GM13976 (cell line): ENCODE results near the gene FGF21.
"Not testable (repeated sequence)": the region's sequence is repeated elsewhere in the genome, so short reads cannot be mapped to it uniquely, and the experiment has no call there.

ENCODE experiments used
- DNase-seq: peaks from one replicate; pipeline ENCODE4 v3.0.0; 2012; ENCODE audit warnings: low spot score
- in situ Hi-C: fragments of 300-500 bp; cut with MboI; formaldehyde crosslinking; loops from one replicate; pipeline ENCODE4 v1.12.0; 2022; ENCODE audit warnings: low sequenced_read_pairs, mixed read lengths, inconsistent platforms; ENCODE audit not compliant: unreplicated experiment
- TF ChIP-seq, protein P1 (sequence below): IDR thresholded peaks from 2 replicates; pipeline ENCODE4 v1.5.1; 2012; ENCODE audit warnings: borderline replicate concordance, mild to moderate bottlenecking; ENCODE audit not compliant: insufficient read depth; ENCODE audit errors: extremely low read depth, missing control alignments, control extremely low read depth

FGF21 gene

DNA sequence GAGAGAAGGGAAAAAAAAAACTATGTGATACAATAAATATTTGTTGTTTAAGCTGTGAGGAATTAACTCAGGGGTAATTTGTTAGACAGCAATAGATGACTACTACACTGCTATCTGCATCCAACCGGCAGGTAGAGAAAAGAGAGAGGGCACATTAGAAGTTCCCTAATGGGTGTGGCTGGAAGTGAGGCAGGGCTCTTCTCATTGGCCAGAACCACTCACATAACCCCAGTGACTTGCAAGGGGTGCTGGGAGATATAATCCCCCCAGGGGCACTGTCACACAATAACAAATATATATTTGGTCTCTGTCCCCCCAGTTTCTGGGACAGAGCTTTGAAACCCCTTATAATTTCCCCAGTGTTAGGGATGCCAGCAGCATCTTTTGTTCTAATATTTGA, 24.3 kb downstream of the FGF21 start:
- in situ Hi-C loops = no loop called here
- DNase-seq = no peak
- TF ChIP-seq, protein P1, sequence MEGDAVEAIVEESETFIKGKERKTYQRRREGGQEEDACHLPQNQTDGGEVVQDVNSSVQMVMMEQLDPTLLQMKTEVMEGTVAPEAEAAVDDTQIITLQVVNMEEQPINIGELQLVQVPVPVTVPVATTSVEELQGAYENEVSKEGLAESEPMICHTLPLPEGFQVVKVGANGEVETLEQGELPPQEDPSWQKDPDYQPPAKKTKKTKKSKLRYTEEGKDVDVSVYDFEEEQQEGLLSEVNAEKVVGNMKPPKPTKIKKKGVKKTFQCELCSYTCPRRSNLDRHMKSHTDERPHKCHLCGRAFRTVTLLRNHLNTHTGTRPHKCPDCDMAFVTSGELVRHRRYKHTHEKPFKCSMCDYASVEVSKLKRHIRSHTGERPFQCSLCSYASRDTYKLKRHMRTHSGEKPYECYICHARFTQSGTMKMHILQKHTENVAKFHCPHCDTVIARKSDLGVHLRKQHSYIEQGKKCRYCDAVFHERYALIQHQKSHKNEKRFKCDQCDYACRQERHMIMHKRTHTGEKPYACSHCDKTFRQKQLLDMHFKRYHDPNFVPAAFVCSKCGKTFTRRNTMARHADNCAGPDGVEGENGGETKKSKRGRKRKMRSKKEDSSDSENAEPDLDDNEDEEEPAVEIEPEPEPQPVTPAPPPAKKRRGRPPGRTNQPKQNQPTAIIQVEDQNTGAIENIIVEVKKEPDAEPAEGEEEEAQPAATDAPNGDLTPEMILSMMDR = no peak

DNA sequence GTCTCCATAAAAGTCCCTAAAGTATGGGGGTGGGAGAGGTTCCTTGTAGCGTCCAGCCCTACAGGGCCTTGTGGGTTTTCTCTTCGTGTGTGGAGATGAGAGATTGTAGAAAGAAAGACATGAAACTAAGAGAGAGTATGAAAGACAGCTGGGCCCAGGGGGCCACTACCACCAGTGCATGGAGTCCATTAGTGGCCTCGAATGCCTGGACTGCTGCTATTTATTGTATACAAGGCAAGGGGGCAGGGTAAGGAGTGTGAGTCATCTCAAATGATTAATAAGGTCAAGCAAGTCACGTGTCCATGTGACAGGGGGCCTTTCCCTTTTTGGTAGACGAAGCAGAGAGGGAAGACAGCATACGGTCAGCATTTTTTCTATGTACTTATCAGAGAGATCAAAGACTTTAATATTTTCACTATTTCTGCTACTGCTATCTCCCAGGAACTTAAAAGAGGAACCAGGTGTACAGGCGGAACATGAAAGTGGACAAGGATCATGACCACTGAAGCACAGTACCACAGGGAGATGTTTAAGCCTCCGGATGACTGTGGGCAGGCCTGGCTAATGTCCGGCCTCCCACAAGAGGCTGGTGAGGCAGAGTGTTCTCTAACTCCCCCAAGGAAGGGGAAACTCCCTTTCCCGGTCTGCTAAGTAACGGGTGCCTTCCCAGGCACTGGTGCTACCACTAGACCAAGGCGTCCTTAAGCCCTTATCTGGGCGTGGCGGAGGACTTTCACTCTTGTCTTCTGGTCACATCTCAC, 25.5 kb downstream of the FGF21 start:
- in situ Hi-C loops = no loop called here
- TF ChIP-seq, protein P1 = no peak
- DNase-seq = no peak

DNA sequence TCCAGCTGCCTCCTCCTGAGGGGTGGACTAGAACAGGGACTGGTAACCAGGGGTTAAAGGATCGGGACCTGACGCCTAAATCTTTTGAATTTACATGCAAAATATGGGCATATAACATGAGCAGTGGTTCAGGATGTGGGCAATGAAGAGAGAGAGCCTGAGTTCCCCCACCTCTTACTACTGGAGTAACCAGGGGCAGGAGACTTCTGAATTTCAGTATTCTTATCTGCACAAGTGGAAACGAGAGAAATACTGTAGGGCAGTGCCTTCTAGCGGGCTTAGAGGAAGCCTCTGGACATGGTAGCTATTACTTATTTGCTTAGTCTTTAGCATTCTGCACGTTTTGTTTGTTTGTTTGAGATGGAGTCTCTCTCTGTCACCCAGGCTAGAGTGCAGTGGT, 29.2 kb downstream of the FGF21 start:
- TF ChIP-seq, protein P1 = no peak
- in situ Hi-C loops = no loop called here

DNA sequence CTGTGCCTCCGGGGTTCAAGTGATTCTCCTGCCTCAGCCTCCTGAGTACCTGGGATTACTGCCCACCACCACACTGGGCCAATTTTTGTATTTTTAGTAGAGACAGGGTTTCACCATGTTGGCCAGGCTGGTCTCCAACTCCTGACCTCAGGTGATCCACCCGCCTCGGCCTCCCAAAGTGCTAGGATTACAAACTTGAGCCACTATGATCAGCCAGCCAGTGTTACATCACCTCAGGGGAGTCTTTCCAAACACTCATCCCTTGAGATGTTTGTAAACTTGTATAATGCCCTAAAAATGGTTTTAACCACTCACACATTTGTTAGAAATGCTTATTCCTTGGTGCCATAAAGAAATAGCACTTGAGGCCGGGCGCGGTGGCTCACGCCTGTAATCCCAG, 31.1 kb downstream of the FGF21 start:
- DNase-seq, in situ Hi-C loops: not testable (repeated sequence)

More for the DNA sequence above, 29.2 kb downstream of the FGF21 start:
- DNase-seq = no peak

DNA sequence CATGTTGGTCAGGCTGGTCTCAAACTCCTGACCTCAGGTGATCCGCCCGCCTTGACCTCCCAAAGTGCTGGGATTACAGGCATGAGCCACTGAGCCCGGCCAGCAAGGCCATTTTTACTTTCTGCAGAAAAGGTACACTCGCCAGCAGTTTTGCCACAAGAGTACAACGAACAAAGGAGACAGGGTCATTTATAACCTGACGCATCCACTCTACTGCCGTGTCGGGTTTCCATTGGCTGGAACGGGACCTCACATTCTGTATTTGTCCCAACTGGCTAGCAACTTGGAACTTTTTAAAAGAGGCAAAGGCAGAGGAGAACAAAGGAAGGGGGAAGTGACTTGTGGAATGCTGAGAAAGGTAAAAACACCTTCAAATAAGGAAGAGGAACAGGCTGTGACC, 32.0 kb downstream of the FGF21 start:
- in situ Hi-C loops, DNase-seq: not testable (repeated sequence)

DNA sequence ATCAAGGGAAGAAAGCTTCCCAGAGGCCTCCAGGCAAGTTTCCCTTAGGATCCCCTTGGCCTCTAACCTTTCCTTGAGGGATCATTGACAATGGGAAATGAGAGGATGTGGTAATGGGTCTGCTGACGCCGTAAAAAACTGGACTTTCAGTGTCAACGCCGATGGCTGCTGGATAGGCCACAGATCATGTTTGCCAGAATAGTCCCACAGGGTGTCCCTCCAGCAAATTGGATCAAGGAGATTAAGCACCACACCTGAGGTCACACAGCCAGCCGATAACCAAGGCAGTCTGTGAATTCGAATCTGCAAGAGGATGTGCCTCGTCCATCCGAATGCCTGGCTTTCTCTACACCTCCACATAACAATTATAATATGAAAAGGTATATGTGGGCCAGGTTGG, 37.9 kb downstream of the FGF21 start:
- in situ Hi-C loops = loop anchor here (5.0 kb wide), 2 partner anchors 49 to 179 kb away; no protein-coding TSS in a partner anchor
- no peak for DNase-seq
- TF ChIP-seq, protein P1 = no peak

DNA sequence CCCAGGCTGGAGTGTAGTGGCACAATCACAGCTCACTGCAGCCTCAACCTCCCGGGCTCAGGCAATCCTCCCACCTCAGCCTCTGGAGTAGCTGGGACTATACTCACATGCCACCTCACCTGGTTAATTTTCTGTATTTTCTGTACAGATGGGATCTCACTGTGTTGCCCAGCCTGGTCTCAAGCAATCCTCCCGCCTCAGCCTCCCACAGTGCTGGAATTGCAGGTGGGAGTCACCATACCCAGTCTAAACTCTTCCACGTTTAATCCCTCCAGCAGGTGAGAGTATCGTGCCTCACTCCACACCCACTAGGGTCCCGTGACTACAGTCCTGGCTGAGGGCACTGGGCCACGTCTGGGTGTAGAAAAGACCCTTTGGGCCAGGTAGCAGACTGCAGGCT, 39.0 kb downstream of the FGF21 start:
- DNase-seq = peak; percentile 21
- TF ChIP-seq, protein P1 = no peak
- in situ Hi-C loops = loop anchor here (5.0 kb wide), 2 partner anchors 48 to 178 kb away; no protein-coding TSS in a partner anchor
